ENCODE results near the gene CXCL3.

CXCL3 gene

DNA sequence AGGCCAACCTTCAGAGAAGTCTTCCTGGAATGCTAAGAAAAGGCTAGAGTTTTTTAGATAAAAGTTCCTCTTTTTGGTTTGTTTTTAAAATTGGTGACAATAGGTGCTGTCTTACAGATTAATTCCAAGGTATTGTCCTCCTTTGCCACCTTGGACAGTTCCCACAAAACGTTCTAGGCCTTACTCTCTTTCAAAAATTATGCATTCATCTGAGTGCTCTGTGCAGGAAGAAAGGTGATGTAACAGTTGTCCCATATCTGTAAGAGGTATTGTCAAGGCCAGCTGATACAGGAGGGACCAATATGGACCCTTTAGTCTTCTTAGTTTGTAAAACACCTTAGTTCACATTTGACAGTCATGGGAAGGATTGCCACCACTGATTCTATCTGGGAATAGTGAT, 24.2 kb downstream of the CXCL3 start:
- no peak for DNase-seq (ENCODE audit: low read depth)

DNA sequence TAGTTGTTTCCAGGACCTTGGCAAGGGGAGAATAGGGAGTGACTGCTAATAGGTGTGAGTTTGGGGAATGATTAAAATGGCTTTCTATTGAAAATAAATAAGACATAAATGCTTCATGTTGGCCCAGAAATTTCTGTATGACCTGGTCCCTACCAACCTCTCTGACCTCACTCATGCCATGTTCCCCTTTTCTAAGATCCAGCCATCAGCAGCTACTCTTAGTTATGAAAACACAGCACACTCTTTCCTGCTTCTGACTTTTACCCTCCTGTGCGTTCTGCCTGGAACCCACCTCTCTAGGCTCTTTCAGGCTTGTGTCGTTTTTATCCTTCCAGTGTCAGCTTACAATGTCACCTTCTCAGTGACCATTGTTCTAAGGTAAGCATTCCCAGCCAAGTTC, 25.2 kb downstream of the CXCL3 start:
- no peak for DNase-seq (ENCODE audit: low read depth)

DNA sequence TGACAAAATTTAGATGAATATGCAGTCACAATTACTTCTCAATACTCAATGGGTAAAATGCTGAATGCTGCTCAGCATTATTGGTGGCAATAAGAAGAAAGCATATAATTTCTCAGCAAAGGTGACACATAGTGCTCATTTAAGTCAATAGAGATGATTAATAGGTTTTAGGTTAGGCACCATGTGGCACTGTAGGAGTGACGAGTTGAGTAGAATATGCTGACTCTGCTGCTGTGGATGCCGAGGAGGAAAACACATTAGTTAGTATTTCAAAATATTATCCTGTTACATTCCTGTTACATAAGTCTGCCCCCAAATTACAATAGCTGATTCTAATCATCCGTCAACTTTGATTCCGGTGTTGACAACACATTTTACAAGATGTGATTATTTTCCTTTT, 26.4 kb downstream of the CXCL3 start:
- DNase-seq (ENCODE audit: low read depth) = no peak

GRCh38 chr4:74009307-74009706, 29.2 kb downstream of the CXCL3 start:
- no peak for DNase-seq (ENCODE audit: low read depth)

- DNase-seq (ENCODE audit: low read depth) = no peak
These were observed 32.4 kb downstream of the CXCL3 start for GRCh38 chr4:74006009-74006476.

DNA sequence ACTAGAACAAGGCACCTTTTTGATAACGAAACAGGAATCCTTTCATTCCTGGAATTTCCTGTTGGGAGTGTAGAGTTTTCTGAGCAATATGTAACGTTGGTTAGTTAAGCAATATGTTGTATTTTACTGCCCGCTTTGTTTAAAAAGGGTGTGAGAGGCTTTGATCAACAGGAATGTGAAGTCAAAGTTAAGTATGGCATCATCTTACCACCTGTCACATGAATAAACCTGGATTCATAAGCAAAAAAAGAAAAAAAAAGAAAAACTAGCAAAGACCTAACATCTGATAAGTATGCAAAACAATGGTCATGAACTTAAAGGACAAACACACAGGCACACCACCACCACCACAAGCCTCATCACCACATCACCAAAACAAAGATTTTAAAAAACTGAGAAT, 33.0 kb downstream of the CXCL3 start:
- DNase-seq (ENCODE audit: low read depth) = no peak

- no peak for DNase-seq (ENCODE audit: low read depth)
These were observed 33.8 kb downstream of the CXCL3 start for GRCh38 chr4:74004668-74005067.

DNA sequence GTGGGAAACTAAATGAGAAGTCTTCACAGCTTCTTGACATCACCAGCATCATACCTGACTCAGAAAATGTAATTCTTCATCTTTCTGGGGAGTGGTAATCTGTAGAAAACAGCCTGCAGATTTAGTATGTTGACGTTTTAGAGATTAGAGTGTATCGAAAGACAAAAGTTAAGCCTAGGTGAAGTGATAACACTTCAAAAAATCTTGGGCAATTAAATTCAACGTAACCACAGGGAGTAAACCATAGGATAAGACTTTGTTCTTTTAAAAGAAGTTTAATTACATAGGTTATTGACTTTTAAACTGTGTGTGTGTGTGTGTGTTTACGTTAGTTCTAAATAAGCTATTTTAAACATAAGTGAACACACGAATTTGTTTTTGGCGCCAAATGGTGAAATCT, 38.2 kb downstream of the CXCL3 start:
- DNase-seq (ENCODE audit: low read depth) = no peak

GRCh38 chr4:73998040-73999011, 40.2 kb downstream of the CXCL3 start, which contains the start of gene CXCL5:
TSS of gene CXCL5 (minus strand) at chr4:73998677. CDS start at chr4:73998581, 96 bp downstream.
- no peak for DNase-seq (ENCODE audit: low read depth)

DNA sequence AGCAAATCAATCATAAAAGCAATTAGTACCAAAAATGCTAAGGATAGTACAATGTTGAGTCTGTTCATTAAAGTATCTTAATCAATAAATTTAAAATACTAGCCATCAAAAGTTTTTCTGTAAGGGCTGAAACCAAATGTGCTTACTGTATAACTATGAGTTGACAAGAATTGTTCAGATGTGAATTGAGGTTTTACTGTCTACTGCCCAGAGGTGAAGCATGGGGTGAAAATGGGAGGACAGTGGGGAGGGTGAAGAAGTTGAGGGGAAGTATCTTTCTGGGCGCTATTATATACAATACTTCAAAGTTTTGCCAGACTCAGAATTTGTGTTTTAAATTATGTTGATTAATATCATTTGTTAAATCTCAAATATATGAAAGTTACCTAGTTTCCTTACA, 46.4 kb downstream of the CXCL3 start:
- no peak for DNase-seq (ENCODE audit: low read depth)

GRCh38 chr4:73991742-73992000, 46.8 kb downstream of the CXCL3 start:
- no peak for DNase-seq (ENCODE audit: low read depth)

DNA sequence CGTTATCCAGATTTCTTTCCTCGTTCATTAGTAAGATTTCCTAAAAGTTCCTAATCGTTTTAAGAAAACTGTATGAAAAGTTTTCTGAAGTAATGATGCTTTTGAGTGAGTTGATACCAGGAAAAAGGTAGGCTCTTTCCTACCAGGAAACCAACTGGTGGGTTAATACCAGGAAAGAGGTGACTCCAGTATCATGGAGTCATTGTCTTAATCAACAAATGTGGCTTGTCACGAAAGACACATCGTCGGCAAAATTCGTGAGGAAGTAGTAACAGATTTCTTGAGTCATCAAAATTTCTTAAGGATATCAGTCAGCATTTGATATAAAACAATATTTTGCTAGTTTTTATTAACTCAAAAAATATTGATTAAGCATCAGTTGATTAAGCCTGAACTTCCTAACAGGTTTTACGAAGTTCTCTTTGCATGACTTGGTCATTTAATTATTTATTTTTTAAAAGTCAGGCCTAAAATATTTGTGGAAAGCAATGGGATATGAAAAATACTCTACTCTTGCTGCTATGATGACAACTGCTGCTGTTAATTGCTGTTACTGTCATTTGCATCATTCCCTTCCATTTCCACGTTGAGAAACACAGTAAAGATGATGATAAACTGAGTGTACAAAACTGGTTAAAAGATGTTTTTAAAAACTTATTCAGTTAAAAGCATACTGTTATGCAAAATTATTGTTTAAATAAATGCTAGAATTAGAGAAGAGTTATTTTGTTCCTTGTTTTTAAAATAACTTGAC, 47.3 kb downstream of the CXCL3 start:
- no peak for DNase-seq (ENCODE audit: low read depth)

DNA sequence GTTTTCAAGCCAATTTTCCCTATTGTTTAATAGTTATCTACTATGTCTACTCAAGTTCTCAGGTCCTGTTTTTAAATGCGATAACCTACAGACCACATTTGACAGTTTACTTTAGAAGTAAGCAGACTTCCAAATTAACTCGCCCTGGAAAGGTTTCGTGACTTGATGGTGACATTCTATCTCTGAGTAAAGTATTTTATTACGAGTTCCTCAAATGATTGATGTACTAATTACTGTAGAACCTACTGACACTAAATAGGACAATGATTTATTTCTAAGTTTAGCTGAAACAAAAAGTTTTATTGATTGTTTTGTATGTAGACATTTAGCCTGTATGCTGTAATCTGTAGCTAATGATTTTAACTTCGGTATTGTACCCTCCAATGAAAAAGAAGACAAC, 48.6 kb downstream of the CXCL3 start:
- DNase-seq (ENCODE audit: low read depth) = no peak

DNA sequence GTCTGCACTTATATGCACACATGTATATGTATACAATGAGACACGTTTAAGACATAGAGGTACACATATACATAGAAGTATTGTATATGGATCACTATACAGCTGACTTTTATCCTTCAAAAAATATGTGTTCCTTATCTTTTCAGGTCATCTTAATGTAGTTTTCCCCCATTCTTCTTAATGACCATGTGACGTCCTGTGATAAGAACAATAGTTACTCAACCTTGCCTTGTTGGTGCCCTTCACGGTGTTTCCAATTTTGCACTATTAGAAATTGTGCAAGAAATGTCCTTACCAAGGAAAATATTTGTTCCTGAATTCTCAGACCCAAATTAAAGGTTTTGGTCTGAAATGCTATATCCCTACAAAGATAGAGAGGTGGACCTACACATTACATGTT, 49.5 kb downstream of the CXCL3 start:
- no peak for DNase-seq (ENCODE audit: low read depth)

- no peak for DNase-seq (ENCODE audit: low read depth)
These were observed 50.4 kb downstream of the CXCL3 start, which contains the start of gene PPBP for GRCh38 chr4:73988061-73988460. TSS of gene PPBP (minus strand) at chr4:73988190. CDS start at chr4:73988103, 87 bp downstream.
